HG03442 (cell line): ENCODE results near the gene CPNE8.
A peak's percentile ranks its signal among the peaks of the same experiment; 100 is the strongest.
"Not testable (repeated sequence)": the region's sequence is repeated elsewhere in the genome, so short reads cannot be mapped to it uniquely, and the experiment has no call there.

Experiments used
- ATAC-seq: cut with Tn5 transposase; IDR thresholded peaks from one replicate; pipeline ENCODE4 v1.9.1; 2021; ENCODE audit warnings: mild to moderate bottlenecking, moderate library complexity; ENCODE audit not compliant: unreplicated experiment

The CPNE8 gene

DNA sequence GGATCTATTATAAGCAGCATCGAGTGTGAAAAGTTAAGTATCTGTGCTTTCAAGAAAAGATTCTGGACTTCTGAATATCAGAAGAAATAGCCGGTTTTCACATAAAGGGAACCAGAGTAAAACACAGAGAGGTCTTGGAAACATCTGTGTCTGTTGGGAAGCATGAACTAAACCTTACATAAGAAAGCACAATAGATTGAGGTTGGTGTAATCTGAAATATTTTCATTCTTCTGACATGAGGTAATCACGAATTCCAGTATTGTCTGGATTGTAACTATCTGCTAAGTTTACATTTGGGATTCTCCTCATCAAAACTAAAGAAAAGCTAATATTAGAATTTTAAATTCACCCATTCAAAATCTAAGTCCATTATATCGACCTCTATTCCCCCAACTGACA, 161.3 kb downstream of the CPNE8 start:
- no peak for ATAC-seq

DNA sequence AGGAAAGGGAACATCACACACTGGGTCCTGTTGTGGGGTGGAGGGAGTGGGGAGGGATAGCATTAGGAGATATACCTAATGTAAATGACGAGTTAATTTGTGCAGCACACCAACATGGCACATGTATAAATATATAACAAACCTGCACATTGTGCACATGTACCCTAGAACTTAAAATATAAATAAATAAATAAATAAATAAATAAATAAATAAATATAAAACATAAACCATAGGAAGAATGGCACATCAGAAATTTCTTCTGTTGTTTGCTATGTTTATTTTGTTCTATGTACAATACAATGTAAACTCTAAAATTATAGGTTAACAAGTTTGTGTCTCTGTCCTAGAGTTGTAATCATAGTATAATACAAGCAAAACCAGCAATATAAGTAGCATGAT, 162.9 kb downstream of the CPNE8 start:
- ATAC-seq, result not testable (repeated sequence)

DNA sequence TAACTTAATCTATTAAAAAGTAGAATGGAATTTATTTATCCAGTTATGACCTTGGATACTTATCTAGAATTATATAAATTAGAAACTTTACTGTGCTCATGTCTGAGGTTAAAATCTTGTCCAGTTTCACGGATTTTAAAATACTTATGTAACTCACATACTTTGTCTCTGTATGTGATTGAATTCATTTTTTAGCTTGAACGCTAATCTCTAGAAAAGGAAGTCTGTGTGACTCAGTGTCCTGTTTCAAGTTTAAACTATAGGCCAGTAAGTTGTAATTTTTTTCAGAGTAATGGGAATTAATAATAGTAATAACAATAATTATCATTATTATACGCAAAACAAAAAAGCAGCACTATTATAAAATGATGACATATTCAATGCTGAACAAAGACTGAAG, 168.6 kb downstream of the CPNE8 start:
- ATAC-seq, result no peak

DNA sequence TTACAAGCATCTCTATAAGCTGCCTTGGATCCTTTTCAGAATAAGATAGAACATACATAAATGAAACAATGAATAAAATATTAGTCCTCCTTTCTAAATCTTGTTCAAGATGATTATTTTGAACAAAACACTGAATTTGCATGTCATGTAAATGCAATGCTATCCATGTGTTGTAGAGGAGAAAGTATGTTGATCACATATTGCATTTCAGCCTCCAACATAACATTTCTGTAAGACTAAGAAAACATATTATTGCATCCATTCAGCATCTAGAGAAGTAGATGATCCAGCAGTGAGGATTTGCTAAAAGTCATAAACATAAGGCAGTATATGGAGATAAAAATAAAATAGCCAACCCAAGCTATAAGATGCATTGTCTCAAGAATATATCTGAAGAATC, 172.6 kb downstream of the CPNE8 start:
- no peak for ATAC-seq

DNA sequence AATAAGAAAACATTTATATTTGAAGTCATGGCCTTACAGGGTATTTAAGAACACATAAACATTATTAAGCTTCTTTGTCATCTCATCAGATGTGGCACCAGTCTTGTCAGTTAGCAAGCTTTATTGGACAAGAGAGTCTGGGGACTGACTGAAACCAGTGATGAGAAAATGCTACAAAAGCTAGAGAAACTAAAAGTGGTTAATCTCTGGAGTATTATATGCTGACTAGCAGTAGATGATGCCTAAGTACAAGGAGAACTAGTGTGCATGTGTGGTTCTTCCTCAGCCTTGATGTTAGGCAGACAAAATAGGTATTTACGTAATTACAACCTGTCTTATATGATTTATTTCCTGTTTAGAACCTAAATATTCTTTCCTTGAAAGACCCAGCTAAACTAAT, 176.5 kb downstream of the CPNE8 start:
- no peak for ATAC-seq

DNA sequence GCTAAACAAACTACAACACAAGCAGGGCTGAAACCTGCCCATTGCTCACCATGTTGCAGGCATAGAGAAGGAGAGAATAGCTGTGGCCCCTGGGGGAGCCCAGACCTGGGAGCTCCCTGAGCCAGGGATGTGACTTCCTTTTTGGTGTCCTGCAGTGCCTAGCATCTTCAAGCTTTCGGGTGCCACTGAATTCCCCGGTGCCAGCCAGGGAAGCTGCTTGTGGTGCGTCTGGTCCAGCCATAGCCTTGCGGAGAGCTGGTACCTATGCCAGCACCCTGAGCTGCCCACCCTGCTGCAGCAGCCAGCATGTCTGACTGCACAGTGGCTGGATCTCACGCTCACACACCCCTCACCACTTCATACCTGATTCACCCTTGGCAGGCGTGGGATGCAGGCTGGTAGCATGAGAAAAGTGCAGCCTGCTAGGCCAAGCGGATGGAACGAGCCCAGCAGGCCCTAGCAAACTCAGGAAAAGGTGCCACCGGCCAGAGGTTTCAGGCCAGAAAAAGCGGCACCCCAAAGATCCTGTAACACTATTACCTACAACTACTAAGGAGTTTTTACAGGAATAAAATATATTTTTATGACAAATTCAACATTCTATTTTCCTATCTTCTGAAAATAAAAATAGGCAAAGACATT, 183.7 kb downstream of the CPNE8 start:
- ATAC-seq, result no peak

DNA sequence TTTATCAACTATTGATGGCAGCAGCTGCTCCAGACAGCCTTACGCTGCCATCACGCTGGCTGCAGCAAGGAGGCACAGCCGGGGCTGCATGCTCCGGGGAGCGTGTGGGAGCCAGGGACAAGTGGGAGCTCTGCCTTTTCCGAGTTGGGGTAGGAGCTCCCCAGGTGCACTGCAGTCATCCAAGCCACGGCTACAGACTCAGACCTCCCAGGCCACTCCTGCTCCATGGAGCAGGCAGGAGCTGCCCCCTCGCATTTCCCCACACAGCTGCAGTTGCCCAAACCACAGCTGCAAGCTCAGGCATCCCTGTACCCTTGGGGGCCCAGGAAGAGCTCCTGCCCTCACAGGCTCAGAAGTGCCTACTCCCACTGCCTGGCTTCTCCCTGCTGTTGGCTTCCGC, 184.7 kb downstream of the CPNE8 start:
- no peak for ATAC-seq

DNA sequence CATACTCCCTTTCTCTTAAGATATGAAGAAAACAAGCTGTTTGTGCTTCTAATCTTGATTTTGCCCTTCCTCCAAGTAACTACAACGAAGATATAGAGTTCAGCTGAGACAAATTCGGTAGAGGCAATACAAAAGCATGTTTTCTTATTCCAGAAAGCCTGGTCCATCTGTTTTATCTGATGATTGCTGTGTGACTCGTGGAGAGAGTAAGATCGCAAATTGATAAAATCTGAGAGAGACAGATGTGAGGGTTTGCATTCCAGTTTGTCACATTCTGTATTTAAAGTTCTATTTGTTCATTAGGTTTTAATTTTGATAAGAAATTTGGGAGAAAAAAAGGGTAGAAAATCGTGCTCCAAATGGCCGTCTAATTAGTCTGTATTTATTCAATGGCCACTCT, 192.1 kb downstream of the CPNE8 start:
- no peak for ATAC-seq

DNA sequence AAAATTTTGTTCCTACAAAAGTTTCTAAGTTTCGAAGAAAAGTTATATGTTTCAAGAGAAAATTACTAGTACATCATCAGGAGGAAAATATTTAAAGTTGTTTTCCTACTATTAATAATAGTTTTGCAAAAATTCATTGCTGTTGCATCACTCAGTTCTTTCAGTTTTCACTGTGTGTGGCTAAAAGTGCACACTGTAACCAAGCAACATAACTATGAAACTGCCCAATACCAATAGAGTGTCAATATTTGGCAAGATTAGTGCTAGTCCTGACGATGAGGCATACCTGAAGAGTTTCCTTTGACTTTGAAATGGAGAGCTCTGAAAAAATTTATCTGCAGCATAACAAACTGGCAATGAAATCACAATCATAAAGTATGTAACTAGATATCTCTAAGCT, 194.3 kb downstream of the CPNE8 start:
- ATAC-seq, result peak; percentile 83

DNA sequence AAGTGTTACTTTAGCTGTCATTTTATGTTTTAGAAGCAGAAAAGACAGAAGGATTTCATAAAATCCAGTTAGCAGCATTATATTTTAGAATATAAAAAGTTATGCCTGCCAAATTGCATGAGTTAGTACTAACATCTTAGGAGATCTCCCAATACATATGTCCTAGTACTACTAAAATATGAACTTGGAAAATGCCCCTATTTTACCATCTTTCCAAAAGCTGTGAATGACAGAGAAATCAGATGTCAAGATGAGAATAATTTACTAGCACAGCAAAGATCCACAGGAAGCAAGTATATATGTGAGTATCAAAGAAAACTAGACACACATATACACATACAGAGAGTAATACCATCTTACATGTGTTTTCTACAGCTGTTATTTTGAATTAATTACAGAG, 196.9 kb downstream of the CPNE8 start:
- no peak for ATAC-seq

DNA sequence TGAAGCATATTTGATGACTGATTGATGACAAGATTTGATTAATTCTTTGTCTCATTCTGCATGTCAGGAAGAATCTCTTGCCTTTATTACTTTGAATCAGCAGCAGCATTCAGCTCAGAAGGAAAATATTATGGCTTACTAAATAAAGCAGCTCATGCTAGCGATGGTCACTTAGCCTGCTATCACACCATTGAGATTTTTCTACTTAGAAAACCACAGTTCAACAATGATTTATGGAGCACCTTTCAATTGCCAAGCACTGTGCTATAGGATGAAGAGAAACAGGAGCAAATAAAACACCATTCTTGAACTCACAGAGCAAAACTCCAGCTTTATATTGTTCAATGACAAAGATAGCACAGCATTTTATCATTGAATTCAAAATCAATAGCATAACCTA, 197.7 kb downstream of the CPNE8 start:
- ATAC-seq, result no peak

DNA sequence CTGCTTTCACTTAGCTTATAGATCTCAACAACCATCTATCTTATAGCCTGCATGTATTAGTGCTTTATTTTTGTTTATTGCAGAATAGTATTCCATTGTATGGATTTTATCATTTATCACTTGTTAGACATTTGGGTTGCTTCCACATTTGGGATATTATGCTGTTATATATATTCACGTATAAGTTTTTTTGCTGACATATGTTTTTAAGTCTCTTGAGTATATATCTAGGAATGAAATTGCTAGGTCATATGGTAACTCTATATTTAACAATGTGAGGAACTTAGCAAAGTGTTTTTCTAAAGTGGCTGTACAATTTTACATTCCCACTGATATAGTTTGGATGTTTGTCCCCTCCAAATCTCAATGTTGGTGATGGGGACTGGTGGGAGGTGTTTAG, 208.1 kb downstream of the CPNE8 start:
- no peak for ATAC-seq

DNA sequence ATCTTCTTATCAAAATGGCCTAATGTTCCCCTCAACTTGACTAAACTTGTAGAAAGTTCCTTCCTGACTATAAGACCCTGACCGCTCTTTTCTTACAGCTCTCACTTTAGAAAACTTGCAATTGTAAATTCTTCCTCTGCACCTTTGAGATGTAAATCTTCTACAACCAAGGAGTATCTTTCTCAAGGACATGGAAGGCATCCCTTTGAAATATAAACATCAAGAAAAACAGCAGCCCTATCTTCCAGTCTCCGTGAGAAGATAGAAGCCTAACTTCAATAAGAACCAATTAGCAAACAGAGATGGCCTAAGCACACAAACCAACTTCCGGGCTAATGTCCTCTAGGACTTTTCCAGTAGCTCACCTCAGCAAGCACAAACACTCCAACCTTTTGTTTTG, 210.3 kb downstream of the CPNE8 start:
- no peak for ATAC-seq

DNA sequence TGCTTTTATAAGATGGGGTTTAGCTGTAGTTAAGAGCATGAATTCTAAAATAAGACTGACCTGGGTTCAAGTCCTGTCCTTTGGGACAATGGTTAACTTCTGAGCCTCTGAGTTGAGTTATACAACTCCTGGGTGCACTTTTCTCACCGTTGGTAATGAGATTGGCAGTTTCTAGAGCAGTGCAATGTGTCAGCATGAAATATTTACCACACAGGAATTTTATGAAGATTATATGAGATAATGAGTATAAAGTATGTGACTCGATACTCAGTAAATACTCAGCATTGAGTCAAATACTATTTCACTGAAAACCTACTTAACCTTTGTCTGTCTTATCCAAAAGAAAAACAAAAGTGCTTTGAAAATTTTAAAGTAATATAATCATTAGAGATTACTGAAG, 214.2 kb downstream of the CPNE8 start:
- ATAC-seq, result no peak

DNA sequence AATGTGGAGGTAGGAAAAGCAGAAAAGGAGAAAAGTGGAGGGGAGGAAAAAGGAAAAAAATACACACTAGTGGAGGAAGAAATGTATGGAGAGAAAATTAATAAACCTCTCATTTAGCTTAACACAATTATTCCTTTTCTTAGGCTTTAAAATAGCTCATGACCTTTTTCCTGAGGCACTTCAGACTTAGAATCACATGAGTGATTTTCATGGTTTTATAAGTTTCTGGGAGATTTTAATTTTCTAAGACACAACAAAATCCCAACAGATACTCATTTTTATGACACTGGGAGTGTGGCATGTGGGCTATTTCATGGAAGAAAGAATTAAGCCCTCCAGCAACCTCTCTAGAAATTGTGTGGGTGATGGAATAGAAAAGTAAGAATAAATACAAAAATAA, 214.7 kb downstream of the CPNE8 start:
- ATAC-seq, result no peak

DNA sequence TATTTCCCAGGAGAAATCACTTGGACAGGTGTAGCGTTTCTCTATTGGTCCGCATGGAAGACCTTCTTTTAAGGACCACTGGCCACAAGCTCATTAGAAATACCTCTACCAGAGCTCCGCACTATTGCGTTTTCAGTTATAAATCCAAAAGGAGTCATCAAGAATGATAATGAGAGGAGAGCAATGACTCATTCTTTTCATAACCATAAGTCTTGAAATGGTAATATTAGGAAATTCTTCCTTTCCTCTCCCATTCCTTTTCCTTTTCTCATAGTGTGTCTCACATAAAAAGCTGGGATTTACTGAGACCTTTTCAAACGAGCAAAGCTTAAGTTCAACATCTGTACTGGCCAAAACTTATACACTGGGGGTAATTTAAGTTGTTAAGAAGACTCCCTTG, 215.7 kb downstream of the CPNE8 start:
- no peak for ATAC-seq

DNA sequence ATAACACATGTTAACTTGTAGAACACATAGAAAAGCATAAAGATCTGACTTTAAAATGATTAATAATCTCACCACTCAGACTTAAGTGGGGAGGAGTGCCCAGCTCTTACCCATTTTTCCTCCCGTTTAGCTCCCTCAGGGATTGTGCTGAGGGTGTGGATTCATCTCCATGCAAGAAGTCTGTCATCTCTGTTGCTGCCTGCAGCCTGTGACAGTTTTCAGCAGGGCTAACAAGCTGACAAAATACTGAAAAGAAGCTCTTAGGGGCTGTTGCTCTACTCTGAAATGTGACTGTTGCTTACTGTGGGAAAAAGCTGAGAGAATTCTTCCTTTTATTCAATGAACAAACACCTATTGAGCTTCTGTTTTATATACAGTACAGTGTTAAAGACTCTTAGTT, 216.2 kb downstream of the CPNE8 start:
- ATAC-seq, result no peak

DNA sequence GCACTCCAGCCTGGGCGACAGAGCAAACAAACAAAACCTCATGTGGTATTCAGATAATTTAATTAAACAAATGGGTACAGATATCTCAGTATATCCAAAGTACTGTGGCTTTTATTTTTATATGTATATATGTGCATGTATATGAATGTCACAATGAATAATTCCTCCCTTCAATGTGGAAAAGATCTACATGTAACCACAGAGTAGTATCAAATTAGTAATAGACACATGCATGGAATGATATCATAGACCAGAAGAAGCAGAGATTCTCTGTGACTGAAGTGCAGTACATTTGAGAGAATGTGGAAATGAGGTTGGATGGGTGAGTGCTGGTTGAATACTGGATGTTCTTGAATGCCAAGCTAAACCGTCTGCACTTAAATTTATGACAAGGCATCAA, 222.9 kb downstream of the CPNE8 start:
- no peak for ATAC-seq

DNA sequence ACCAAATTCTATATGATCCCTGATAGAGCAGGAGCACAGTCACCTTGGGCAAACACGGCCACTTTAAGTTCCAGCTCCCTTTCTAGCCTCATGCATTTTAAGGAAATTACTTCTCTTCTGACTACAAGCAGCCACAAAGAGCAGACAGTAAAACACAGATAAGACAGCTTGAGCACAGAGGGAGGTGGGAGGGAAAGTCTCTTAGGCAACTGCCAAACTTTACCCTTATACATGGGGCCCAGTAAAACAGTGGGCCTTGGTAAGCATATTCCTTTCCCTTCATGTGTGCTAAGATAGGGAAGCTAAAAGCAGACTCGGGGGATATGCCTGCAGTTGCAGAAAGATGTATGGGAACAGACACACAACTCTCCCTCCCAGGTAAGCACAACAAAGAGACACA, 235.9 kb downstream of the CPNE8 start:
- no peak for ATAC-seq

DNA sequence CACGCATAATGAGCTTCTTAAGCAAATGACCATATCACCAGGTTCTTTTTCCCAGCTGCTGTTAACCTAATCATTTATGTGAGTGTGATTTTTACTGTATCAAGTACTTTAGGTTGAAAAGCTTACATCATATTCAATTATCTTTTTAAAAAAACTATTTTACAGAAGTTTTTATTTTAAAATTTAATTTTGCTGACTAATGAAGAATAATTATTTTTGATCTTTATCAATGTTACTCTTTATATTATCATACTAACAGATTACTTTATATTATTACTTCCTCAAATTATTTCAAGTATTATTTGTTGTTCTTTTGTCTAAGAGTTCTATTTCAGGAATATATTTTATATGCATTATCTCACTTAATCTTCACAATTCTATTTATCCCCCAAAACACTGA, 236.3 kb downstream of the CPNE8 start:
- ATAC-seq, result no peak

DNA sequence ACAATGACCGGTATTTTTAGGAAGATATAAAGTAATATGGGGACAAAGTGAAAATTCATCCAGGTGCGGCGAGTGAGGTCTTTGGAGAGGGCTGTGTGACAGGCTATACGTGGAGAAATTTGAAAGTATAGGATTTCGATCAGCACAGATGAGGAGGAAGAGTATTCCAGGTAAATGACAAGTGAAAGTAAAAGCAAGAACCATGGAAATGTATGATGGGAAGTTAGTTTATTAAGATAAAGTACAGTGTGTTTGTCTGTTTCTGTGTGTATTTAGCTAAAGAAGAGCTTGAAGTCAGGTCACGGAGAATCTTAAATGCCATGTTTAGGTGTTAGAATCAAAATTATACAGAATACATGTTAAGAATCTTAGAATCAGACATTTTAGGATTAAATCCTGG, 239.0 kb downstream of the CPNE8 start:
- no peak for ATAC-seq

DNA sequence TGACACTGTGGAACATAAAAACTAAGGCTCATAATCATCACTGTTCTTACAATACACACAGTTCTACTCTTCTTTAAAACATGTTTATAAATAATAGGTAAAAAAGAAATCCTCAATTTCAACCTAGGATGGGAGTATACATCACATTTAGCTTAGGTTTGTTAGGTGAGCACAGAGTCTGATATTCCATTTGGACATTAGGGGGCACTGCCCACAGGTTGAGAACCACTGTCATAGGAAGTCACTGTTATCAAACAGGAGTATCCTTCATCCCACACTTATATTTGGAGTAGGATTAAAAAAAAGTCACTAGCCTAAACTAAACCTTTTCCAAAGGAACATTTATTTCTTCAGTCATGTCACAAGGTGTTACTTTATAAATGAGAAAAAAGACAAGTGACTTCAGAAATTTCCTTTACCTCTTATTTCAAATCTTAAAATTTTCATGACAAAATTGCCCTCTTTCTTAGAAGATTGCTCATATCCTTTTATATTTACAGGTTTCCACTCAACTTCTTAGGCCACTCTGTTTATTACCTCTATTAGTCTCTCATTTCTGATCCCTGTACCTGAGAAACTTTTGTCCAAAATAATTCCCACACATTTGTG, 240.6 kb downstream of the CPNE8 start:
- peak; percentile 70 for ATAC-seq

DNA sequence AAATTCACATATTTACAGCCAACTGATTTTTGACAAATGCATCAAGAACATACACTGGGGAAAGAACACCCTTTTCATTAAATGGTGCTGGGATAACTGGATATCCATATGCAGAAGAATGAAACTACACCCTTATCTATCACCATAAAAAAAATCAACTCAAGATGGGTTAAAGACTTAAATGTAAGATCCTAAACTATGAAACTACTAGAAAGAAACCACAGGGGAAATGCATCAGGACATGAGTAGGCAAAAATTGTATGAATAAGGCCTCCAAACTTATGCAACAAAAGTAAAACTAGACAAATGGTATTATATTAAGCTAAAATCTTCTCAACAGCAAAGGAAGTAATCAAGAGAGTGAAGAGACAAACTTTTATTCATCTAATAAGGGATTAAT, 242.6 kb downstream of the CPNE8 start:
- ATAC-seq, result no peak
